ENCODE data around the gene POLG. TPM values are rescaled to one million over a fixed set of nuclear protein-coding genes. Genes with fewer than 3 reads are reported as not detected.

POLG gene
- total and polyA plus RNA-seq, 2 of the 4 experiments (the other 2 are of a cell fraction), result 19.9 to 30.6 TPM

DNA sequence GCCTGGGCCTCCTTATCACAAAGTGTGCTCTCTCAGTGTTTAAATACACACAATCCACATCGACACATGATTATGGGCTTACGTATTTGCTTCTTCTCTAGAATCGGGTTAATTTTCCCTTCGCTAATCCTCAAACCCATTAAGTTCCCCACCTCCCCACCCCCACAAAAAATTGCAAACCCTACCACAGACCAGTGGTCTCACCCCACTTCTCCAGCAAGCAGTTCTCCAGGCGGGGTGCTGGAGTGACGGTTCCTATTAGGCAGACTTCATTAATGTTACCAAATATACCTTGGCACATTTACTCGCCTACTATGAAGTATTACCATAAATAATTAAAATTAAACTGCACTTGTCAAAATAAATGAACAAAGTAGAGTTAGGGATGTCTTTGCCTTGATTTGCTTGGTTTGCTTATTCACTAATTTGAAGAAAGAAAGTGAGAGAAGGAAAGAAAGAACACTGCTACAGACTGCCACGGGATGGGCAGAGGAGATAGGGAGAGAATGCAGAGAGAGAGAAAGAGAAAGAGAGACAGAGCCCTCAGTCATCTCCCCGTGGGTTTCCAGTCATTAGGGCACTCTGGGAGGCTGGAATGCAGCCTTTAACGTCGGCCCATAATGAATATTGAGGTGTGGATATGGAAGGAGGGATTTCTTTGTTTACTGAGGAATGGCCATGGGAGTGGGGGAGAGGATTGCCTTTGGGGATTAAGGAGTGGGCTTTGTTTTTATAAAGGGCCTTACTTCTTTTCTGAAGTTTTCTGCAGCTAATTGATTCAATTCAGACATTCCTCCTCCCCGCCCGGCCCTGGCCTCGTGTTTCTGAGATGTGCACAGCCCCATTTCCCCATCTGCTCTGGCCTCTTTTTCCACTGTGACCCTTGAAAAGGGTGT is 39.7 kb upstream of the POLG start (continued):
- no peak for TF ChIP-seq NFE2L2 (IDR thresholded peaks at IDR 0.05; ENCODE audit: low read depth, low read length)
- TF ChIP-seq CEBPB (IDR thresholded peaks at IDR 0.05; ENCODE audit: low read depth, low read length), result no peak
- TF ChIP-seq POLR2A (IDR thresholded peaks at IDR 0.05; ENCODE audit: low read depth, low read length), result no peak
- TF ChIP-seq, protein P1, sequence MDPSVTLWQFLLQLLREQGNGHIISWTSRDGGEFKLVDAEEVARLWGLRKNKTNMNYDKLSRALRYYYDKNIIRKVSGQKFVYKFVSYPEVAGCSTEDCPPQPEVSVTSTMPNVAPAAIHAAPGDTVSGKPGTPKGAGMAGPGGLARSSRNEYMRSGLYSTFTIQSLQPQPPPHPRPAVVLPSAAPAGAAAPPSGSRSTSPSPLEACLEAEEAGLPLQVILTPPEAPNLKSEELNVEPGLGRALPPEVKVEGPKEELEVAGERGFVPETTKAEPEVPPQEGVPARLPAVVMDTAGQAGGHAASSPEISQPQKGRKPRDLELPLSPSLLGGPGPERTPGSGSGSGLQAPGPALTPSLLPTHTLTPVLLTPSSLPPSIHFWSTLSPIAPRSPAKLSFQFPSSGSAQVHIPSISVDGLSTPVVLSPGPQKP (IDR thresholded peaks at IDR 0.05; ENCODE audit: borderline replicate concordance, low read depth, low read length), result no peak
- no peak for TF ChIP-seq RAD21 (IDR thresholded peaks at IDR 0.05; ENCODE audit: low read length)

All from IMR-90 (cell line).